Muscle of leg (tissue), 11 donors: ENCODE measurements around the gene C11orf71. TPM values are rescaled to one million over a fixed set of nuclear protein-coding genes. Genes with fewer than 3 reads are reported as not detected.

Experiments
- DNase-seq: peaks from one replicate; pipeline ENCODE4 v3.0.0; 2013
- H3K27ac ChIP-seq: one replicate; pipeline ENCODE4 v1.5.1; 2013; ENCODE audit warnings: mild to moderate bottlenecking, low read length, control low read depth
- H3K27me3 ChIP-seq: one replicate; pipeline ENCODE4 v1.6.1; 2013; ENCODE audit warnings: low read length; ENCODE audit not compliant: control insufficient read depth, insufficient read depth
- H3K36me3 ChIP-seq: one replicate; pipeline ENCODE4 v1.6.1; 2013; ENCODE audit warnings: low read length; ENCODE audit not compliant: control insufficient read depth, insufficient read depth
- H3K4me1 ChIP-seq: one replicate; pipeline ENCODE4 v1.6.1; 2013; ENCODE audit warnings: low read length; ENCODE audit not compliant: control insufficient read depth, insufficient read depth
- H3K4me3 ChIP-seq: one replicate; pipeline ENCODE4 v1.5.1; 2013; ENCODE audit warnings: low read length, control low read depth
- H3K9me3 ChIP-seq: replicated peaks from 2 replicates; pipeline ENCODE4 v1.6.1; 2013; ENCODE audit warnings: low read depth, low read length; ENCODE audit not compliant: control insufficient read depth
- WGBS: methylation state at CpG from one replicate; pipeline ENCODE4 v1.1.5; 2013; ENCODE audit warnings: missing lambda C conversion rate; ENCODE audit not compliant: insufficient coverage; 5-methylcytosine and 5-hydroxymethylcytosine counted together
- polyA plus RNA-seq, 8 donors: library from polyadenylated mRNA; unstranded; fragments of 120-200 nt; gene quantifications; one replicate each; pipeline versions ENCODE4 v1.2.1 to v1.2.3, GENCODE V29; 2013; ENCODE audit warnings: inconsistent platforms in 1 of 8, low replicate concordance in 1 of 8; ENCODE audit not compliant: insufficient read length in 8 of 8, insufficient read depth in 1 of 8
- total RNA-seq: library from RNA; stranded (reverse); fragments of 120-200 nt; gene quantifications from one replicate; pipeline ENCODE4 v1.2.4, GENCODE V29; 2013

The C11orf71 gene
- total and polyA plus RNA-seq, 9 donors: 6.1 to 8.9 (median 7.9) TPM

DNA sequence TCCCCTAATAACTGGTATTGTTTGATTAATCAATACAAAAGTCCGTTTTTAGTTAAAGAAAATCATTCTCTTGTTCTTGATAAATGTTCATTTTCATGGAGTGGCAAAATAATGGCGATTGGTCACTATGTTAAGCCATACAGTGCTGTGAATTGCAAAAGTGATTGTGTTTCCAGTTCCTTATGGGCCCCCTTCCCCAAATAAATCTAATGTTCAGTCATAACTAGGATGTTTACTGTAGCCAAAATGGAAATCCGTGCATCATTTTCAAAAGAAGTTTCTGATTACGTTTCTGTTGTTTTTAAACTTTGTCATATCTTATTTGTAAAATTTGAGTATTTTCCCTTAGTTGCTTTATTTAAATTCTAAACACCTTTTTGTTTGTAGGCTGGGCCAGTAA is 1.0 kb upstream of the C11orf71 start:
- WGBS: no CpG with 5 or more reads among the region's 4 CpGs
- DNase-seq: peak; percentile 46
- Histone ChIP-seq H3K27me3 (no peaks in the 10 kb centered on the region), H3K36me3 (peaks cover 7% of the 10 kb centered on the region), H3K27ac (peak overlapping the region; percentile 99), H3K9me3 (no peaks in the 10 kb centered on the region), H3K4me3 (peak overlapping the region; percentile 92), H3K4me1 (peaks cover 2% of the 10 kb centered on the region)

DNA sequence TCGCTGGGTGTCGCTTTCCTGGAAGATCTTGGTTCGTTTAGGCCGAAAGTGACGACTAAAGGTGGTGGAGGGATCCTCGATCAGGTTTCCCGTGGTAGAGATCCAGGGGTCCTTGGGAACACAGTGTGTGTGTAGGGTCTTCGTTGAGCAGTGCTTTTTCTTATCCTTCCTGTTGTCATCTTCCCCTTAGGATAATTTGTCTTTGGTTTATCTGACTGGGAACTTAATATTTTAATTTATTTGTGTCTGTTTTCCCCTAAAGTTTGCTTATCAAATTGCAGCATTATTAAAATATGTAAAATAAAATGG is 558 bp upstream of the C11orf71 start:
- Histone ChIP-seq H3K27me3 (no peaks in the 10 kb centered on the region), H3K36me3 (peaks cover 7% of the 10 kb centered on the region), H3K9me3 (no peaks in the 10 kb centered on the region), H3K27ac (peak overlapping the region; percentile 99), H3K4me1 (peaks cover 2% of the 10 kb centered on the region), H3K4me3 (peak overlapping the region; percentile 92)
- WGBS: 0% methylated on average over 6 of the region's 8 CpGs
- no peak for DNase-seq

DNA sequence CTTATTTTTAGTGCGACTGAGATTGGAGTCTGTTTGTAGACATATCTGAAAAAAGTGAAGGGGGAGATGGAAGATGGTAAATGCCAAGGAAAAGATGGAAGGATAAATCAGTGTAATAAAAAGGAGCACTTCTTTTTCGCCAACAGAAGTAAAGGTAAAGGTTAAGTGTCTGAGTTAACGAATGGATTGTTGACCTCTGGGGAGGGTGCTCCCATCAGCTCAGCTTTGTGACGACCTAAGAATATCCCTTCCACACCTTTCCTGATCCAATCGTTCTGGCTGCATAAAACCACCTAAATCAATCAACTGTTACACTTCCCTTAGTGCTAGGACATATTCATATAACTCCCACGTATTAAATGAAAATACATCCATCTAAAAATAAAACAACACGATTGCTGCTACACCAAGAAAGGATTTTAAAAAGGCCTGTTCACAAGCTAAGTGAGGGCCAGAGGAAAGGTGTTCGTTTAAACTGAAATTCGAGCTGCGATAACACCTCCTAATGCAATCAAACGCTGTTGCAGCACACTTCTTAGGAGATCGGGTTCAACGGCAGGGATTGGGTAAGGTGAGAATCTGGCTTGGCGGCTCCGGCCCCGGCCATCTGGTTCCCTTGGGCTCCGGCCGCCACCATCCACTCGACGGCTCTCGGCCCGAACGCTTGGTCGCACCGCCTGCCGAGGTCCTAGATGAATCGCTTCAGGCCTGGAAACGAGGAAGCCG is 658 bp downstream of the C11orf71 start:
- 0% methylated on average over 21 of the region's 29 CpGs for WGBS
- peak; percentile 33 for DNase-seq
- Histone ChIP-seq H3K27ac (peak overlapping the region; percentile 99), H3K9me3 (no peaks in the 10 kb centered on the region), H3K4me1 (peaks cover 2% of the 10 kb centered on the region), H3K36me3 (peaks cover 2% of the 10 kb centered on the region), H3K4me3 (peak overlapping the region; percentile 92), H3K27me3 (no peaks in the 10 kb centered on the region)

DNA sequence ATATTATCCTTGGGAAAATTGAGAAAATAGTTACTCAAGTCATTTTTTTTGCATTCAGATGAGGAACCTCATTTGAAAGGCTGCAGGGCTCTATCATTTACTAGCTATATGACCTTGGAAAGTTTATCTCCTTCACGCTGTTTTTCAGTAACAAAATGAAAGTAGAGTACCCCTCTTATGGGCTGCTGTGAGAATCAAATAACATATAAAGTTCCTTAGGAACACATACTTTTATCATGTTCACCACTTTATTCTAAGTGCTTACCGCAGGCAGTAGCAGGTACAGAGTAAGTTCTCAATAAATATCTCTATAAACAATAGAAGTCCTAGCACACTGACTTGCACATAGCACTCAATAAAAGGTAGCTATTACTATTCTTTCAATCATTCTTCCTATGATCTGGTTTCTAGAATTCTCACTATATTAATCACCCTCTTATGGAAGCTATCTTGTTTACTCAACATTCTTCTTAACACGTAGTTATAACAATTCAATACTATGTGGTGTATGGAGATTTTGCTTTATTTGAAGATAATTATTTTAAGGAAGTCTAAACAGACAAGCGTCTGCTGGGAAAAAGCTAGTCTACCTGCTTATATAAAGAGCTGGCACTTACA is 1.9 kb downstream of the C11orf71 start:
- no CpG with 5 or more reads among the region's 4 CpGs for WGBS
- no peak overlapping the region for H3K4me3 ChIP-seq
- H3K27ac ChIP-seq: no peak overlapping the region
- H3K9me3 ChIP-seq: no peaks in the 10 kb centered on the region
- peaks cover 2% of the 10 kb centered on the region for H3K4me1 ChIP-seq
- no peak for DNase-seq
- no peaks in the 10 kb centered on the region for H3K27me3 ChIP-seq
- no peaks in the 10 kb centered on the region for H3K36me3 ChIP-seq

DNA sequence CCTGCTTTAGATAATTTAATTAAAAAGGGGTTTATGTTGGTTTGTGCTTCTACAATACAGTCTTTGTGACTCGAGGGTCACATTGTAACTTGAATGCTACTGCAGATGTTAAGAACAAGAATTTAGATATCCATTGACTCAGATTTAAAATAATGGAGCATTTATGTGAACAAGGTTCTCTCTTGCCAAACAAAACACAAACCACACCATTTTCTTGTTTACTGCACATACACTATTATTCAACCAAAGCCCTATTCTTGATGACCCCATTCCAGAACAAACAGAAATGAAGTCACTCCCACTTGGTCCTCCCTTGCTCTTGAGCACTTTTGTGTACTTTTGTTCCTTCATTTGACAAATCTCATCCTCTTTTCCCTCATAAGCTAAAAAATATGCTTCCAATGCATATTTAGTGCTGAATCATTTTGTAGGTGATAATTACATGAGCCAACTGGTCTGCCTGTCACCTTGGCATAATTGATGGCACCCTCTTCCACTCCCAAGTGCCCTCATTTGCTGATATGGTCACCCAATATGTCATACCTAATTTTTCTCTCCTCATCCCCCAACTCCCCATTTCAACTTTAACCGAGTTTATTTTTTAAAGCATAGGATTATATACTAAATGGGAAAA is 2.8 kb downstream of the C11orf71 start:
- H3K9me3 ChIP-seq: no peaks in the 10 kb centered on the region
- no peak overlapping the region for H3K4me3 ChIP-seq
- H3K27ac ChIP-seq: no peak overlapping the region
- H3K27me3 ChIP-seq: no peaks in the 10 kb centered on the region
- no peaks in the 10 kb centered on the region for H3K36me3 ChIP-seq
- no peak for DNase-seq
- H3K4me1 ChIP-seq: peaks cover 2% of the 10 kb centered on the region
- WGBS: no CpG with 5 or more reads among the region's 2 CpGs

DNA sequence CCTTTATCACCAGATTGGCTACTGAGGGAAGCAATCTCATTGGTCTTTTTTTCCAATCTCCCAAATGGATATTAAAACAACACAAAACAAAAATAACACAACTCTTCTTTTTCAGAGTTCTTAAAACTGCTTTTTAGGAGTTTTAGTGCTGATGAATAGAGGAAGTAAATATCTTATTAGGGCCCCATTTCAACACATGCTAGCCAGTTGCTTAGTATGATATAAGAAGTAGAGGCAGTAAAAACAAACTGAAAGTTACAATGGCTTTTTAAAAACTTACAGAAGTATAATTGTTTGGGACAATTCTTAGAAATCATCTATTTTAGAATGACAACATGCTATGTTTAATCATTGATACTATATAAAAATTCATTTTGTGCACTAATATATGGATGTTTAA is 3.4 kb downstream of the C11orf71 start:
- no peaks in the 10 kb centered on the region for H3K9me3 ChIP-seq
- no peak for DNase-seq
- peaks cover 2% of the 10 kb centered on the region for H3K4me1 ChIP-seq
- no peak overlapping the region for H3K27ac ChIP-seq
- H3K36me3 ChIP-seq: no peaks in the 10 kb centered on the region
- H3K27me3 ChIP-seq: no peaks in the 10 kb centered on the region
- H3K4me3 ChIP-seq: no peak overlapping the region

DNA sequence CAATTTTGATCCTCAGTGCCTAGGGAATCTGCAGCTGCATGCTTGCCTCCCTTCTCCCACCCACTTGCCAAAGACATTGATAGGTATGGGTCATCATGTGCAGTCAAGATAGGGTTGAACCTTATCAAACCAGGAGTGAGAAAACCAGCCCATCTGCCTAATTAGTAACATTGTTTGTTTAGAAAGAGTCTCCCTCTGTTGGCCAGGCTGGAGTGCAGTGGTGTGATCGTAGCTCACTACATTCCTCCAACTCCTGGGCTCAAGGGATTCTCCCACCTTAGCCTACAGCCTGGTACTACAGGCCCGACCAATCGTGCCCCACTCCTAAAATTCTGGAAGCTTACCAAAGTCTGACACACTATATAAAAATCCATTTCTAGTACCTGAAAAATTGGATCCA is 4.6 kb downstream of the C11orf71 start:
- H3K36me3 ChIP-seq: no peaks in the 10 kb centered on the region
- H3K9me3 ChIP-seq: no peaks in the 10 kb centered on the region
- no peak overlapping the region for H3K27ac ChIP-seq
- peaks cover 2% of the 10 kb centered on the region for H3K4me1 ChIP-seq
- no peak overlapping the region for H3K4me3 ChIP-seq
- no peak for DNase-seq
- no peaks in the 10 kb centered on the region for H3K27me3 ChIP-seq
- no CpG with 5 or more reads among the region's 3 CpGs for WGBS

DNA sequence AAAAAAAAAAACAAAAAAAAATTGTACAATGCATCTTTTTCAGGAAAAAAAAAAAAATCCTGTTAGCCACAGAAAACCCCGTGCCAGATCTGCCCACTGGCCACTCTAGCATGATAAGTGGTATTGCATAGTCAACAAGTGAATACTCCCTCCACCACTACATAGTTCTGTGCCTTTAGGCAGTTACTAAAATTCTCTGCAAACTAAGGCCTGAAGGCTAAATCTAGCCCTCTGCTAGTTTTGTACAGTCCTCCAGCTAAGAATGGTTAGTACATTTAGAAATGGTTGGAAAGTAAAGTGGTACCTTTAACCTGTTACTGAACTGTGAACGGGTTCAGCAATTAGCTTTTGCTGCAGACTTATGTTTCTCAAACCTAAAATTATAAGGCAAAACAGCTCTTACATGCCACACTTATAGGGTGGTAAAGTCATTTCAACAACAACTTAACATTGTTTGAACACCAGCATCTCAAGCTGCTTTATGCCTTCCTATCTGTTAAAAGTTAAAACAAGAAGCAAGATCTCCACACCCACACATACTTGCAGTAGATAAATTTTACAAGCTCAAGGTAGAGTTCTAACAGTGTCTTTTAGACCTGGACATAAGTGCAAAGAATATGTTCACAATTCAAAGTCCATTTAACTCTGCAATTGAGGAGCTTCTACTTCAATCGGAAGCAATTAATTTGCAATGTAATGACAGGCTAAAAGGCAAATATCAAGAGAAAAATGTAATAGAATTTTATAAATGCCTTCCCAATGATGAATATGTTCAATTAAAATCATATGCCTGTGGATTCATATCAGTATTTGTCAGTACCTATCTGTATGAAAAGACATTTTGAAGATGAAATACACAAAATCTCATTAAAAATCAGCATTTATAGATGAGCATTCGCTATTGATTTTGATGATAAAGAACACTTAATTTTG is 7.3 kb downstream of the C11orf71 start:
- Histone ChIP-seq H3K4me1 (no peaks in the 10 kb centered on the region), H3K27ac (no peak overlapping the region), H3K36me3 (no peaks in the 10 kb centered on the region), H3K9me3 (no peaks in the 10 kb centered on the region), H3K4me3 (no peak overlapping the region), H3K27me3 (no peaks in the 10 kb centered on the region)
- no peak for DNase-seq
- WGBS: no CpG with 5 or more reads among the region's 4 CpGs

DNA sequence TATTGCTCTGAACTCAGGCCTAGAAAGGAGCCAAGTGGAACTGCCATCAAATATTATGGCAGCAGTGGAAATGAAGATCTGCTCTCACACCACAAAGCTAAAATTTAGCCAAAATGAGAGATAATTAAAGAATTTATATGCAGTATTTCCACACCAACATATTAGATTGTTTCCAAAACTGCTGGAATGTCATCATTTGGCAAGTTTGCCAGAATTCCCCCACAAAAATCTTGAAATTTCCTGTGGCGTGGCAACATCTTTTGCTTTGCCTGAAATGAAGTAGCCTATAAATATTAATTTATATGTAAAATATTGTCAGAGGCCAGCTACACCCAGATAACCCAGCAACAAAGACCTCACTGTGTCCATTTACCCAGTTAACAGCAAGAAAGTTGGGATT is 13.8 kb downstream of the C11orf71 start:
- DNase-seq: no peak
- WGBS: no CpG with 5 or more reads among the region's 1 CpG
- H3K27me3 ChIP-seq: no peaks in the 10 kb centered on the region

DNA sequence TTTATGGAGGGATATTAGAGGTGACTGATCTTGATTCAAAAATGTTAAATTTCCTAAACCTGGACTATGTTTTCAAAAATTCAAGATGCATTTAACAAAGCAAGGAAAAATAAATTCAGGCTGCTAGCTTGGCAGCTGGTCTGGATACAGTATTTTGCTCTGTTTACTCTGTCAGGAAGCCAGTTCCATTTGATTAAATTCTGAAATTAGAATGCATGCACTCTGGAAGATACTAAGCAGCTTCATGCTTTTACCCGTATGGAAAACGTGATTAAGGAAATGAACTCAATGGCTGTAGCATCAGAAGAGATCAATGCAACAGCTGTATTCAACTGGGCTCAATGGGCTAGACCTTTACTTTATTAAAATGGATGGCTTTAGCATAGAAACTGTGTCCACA is 14.2 kb downstream of the C11orf71 start:
- no peaks in the 10 kb centered on the region for H3K4me1 ChIP-seq
- WGBS: 34% methylated on average over 2 of the region's 2 CpGs
- peaks cover 3% of the 10 kb centered on the region for H3K9me3 ChIP-seq
- peak; percentile 27 for DNase-seq
- H3K4me3 ChIP-seq: no peak overlapping the region
- no peaks in the 10 kb centered on the region for H3K36me3 ChIP-seq
- no peaks in the 10 kb centered on the region for H3K27me3 ChIP-seq
- H3K27ac ChIP-seq: no peak overlapping the region

More for the DNA sequence above, 13.8 kb downstream of the C11orf71 start:
- H3K4me1 ChIP-seq: no peaks in the 10 kb centered on the region
- H3K36me3 ChIP-seq: no peaks in the 10 kb centered on the region
- peaks cover 3% of the 10 kb centered on the region for H3K9me3 ChIP-seq
- no peak overlapping the region for H3K4me3 ChIP-seq
- no peak overlapping the region for H3K27ac ChIP-seq
